ENCODE results near the gene SYNE3.

Gene SYNE3

DNA sequence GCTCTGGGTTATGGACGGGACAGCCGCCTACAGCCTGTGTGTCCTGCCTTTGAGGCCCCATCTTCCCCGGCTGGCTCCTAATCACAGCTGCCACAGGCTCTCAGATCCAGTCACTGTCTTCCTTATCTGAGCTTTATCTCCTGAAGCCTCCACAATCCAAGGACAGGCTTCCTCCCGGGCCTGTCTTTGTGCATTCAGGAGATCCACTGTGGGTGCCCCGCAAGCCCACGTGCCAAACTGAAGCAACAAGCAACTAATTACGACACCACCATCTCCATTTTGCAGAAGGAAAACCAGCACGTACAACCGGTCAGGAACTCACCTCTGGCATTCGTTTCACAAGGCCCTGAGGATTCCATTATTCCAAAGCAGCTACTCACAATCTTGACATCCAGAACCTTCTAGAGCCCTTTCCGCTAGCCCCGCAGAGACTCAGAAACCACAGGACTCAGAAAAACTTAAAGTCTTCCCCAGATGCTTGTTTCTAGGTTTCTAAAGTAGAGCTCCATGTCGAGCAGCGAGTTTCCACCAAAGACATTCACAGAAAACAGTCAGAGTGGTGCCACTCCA lies 14.0 kb downstream of the SYNE3 start:
- Histone ChIP-seq H3K27ac (ENCODE audit: low read depth, low read length) (no peak overlapping the region), H3K9me3 (ENCODE audit: control insufficient read depth, insufficient read depth, low read depth, low read length) (no peaks in the 10 kb centered on the region), H3K9ac (ENCODE audit: low read length) (no peak overlapping the region), H3K4me3 (ENCODE audit: low read depth, low read length) (no peak overlapping the region), H3K4me1 (ENCODE audit: control insufficient read depth, insufficient read depth, low read length) (peaks cover 15% of the 10 kb centered on the region; the same call in 1 of the 2 replicates), H3K27me3 (ENCODE audit: control insufficient read depth, insufficient read depth, low read length) (no peaks in the 10 kb centered on the region), H3K36me3 (ENCODE audit: control insufficient read depth, insufficient read depth, low read length) (no peaks in the 10 kb centered on the region)

DNA sequence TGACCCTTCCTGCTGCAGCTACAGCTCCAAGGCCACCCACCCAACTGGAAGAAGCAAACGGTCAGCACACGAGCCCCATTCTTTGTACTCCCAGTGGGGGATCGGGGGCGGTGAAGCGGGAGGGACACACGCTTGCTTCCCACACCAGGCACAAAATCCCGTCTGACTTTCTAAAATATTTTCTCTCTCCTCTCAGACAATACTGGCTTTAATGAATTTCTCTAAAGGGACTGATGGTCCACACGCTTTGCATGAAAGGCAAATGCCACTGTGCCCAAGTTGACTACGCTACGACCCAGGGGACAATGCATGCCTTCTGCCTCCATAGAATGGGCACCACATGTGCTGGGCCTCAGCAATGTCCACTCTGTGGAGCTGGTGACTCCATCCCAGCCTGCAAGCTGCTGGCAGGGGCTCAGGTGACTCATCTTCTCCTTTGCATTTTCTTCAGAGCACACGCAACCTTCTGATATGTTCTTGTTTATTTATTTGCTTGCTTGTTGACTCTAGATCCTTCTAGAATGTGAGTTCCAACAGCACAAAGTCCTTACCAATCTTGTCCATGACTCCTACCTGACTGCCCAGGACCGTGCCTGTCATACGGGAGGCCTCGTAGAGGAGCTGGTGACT lies 15.6 kb downstream of the SYNE3 start:
- Histone ChIP-seq H3K27ac (ENCODE audit: low read depth, low read length) (no peak overlapping the region), H3K36me3 (ENCODE audit: control insufficient read depth, insufficient read depth, low read length) (no peaks in the 10 kb centered on the region), H3K4me3 (ENCODE audit: low read depth, low read length) (no peak overlapping the region), H3K9me3 (ENCODE audit: control insufficient read depth, insufficient read depth, low read depth, low read length) (no peaks in the 10 kb centered on the region), H3K4me1 (ENCODE audit: control insufficient read depth, insufficient read depth, low read length) (peaks cover 18% of the 10 kb centered on the region; the same call in 1 of the 2 replicates), H3K9ac (ENCODE audit: low read length) (no peak overlapping the region), H3K27me3 (ENCODE audit: control insufficient read depth, insufficient read depth, low read length) (no peaks in the 10 kb centered on the region)

DNA sequence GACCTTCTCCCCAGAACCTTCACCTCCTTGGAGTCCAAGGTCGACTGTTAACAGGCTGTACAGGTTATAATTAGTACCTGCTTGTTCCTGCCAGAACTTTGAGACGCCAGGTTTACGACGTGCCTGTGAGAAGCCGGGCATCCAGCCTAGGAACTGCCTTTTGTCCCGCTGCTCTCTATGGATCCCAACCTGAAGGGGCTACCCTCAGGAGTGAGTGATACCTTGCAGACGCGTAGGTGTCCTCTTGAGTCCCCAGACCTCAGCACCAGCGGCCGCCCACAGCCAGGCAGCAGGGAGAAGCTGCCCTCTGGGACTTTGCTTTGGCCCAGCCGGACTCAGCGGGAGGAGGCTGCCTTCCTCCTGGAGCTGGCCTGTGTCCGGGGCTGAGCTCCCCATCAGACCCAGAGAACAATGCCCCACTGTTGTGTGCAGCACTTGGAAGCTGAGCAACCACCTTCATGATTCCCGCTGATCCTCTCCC lies 16.2 kb downstream of the SYNE3 start:
- H3K4me1 ChIP-seq (ENCODE audit: control insufficient read depth, insufficient read depth, low read length) = peaks cover 18% of the 10 kb centered on the region; the same call in 1 of the 2 replicates
- H3K4me3 ChIP-seq (ENCODE audit: low read depth, low read length) = no peak overlapping the region
- no peaks in the 10 kb centered on the region for H3K27me3 ChIP-seq (ENCODE audit: control insufficient read depth, insufficient read depth, low read length)
- no peaks in the 10 kb centered on the region for H3K9me3 ChIP-seq (ENCODE audit: control insufficient read depth, insufficient read depth, low read depth, low read length)
- no peak overlapping the region for H3K9ac ChIP-seq (ENCODE audit: low read length)
- H3K27ac ChIP-seq (ENCODE audit: low read depth, low read length) = no peak overlapping the region
- H3K36me3 ChIP-seq (ENCODE audit: control insufficient read depth, insufficient read depth, low read length) = no peaks in the 10 kb centered on the region

DNA sequence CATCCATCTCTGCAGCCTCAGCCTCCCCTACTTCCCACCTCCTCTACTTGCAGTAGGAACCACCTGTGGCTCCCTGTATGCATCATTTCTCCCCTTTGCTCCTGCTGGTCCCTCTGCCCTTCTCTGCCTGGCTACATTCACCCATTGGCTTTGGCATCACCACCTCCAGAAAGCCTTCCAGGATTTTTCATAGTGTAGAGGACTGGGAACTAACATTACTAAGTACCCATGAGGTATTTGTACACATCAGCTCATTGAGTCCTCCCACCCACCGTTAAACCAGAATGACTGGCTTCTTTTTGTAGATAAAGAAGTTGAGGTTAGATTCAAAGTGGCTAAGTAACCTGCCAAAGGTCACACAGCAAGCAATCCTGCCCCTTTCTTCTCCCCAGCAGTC lies 17.1 kb downstream of the SYNE3 start:
- H3K27me3 ChIP-seq (ENCODE audit: control insufficient read depth, insufficient read depth, low read length) = no peaks in the 10 kb centered on the region
- no peaks in the 10 kb centered on the region for H3K36me3 ChIP-seq (ENCODE audit: control insufficient read depth, insufficient read depth, low read length)
- H3K27ac ChIP-seq (ENCODE audit: low read depth, low read length) = no peak overlapping the region
- H3K4me3 ChIP-seq (ENCODE audit: low read depth, low read length) = no peak overlapping the region
- H3K4me1 ChIP-seq (ENCODE audit: control insufficient read depth, insufficient read depth, low read length) = peaks cover 18% of the 10 kb centered on the region; the same call in 1 of the 2 replicates
- no peaks in the 10 kb centered on the region for H3K9me3 ChIP-seq (ENCODE audit: control insufficient read depth, insufficient read depth, low read depth, low read length)
- no peak overlapping the region for H3K9ac ChIP-seq (ENCODE audit: low read length)

- no peaks in the 10 kb centered on the region for H3K9me3 ChIP-seq (ENCODE audit: control insufficient read depth, insufficient read depth, low read depth, low read length)
- no peak overlapping the region for H3K4me3 ChIP-seq (ENCODE audit: low read depth, low read length)
- no peak overlapping the region for H3K9ac ChIP-seq (ENCODE audit: low read length)
- no peak overlapping the region for H3K27ac ChIP-seq (ENCODE audit: low read depth, low read length)
- H3K4me1 ChIP-seq (ENCODE audit: control insufficient read depth, insufficient read depth, low read length) = peaks cover 18% of the 10 kb centered on the region; the same call in 1 of the 2 replicates
- no peaks in the 10 kb centered on the region for H3K27me3 ChIP-seq (ENCODE audit: control insufficient read depth, insufficient read depth, low read length)
- H3K36me3 ChIP-seq (ENCODE audit: control insufficient read depth, insufficient read depth, low read length) = no peaks in the 10 kb centered on the region
Measured at GRCh38 chr14:95498622-95499353, 17.7 kb downstream of the SYNE3 start.

- Histone ChIP-seq H3K27me3 (ENCODE audit: control insufficient read depth, insufficient read depth, low read length) (no peaks in the 10 kb centered on the region), H3K9me3 (ENCODE audit: control insufficient read depth, insufficient read depth, low read depth, low read length) (no peaks in the 10 kb centered on the region), H3K27ac (ENCODE audit: low read depth, low read length) (no peak overlapping the region), H3K36me3 (ENCODE audit: control insufficient read depth, insufficient read depth, low read length) (no peaks in the 10 kb centered on the region), H3K9ac (ENCODE audit: low read length) (no peak overlapping the region), H3K4me3 (ENCODE audit: low read depth, low read length) (no peak overlapping the region), H3K4me1 (ENCODE audit: control insufficient read depth, insufficient read depth, low read length) (peaks cover 18% of the 10 kb centered on the region; the same call in 1 of the 2 replicates)
Measured at GRCh38 chr14:95497561-95498011, 18.9 kb downstream of the SYNE3 start.

DNA sequence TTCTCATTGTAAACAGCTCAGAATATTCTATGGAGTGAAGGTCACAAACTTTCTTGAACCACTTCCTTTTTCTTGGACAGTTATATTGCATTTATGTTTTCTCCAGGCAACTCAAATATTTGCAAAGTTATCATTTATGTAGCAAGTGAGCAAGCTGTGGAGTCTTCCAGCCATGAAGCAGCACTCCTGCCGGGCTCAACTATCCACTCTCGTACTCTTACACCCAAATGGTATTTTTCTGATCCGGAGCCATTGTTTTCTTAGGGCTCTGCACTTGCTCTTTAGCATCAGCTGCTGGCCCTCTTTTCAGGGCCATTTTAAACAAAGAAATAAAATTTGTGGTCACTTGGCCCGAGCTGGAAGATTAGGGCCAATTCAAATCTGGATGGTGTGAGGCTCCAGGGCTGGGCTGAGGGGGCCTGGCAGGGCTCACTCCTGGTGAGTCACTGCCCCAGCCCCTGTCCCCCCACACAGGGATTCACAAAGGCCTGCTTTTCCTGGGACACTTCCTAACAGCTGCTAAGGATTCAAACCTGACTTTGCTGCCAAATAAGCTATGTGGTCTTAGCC lies 19.7 kb downstream of the SYNE3 start:
- H3K4me1 ChIP-seq (ENCODE audit: control insufficient read depth, insufficient read depth, low read length) = peaks cover 18% of the 10 kb centered on the region; the same call in 1 of the 2 replicates
- H3K27ac ChIP-seq (ENCODE audit: low read depth, low read length) = peak overlapping the region; percentile 77; the same call in 1 of the 2 replicates
- H3K36me3 ChIP-seq (ENCODE audit: control insufficient read depth, insufficient read depth, low read length) = no peaks in the 10 kb centered on the region
- peaks cover 2% of the 10 kb centered on the region; the same call in 1 of the 2 replicates for H3K9me3 ChIP-seq (ENCODE audit: control insufficient read depth, insufficient read depth, low read depth, low read length)
- H3K9ac ChIP-seq (ENCODE audit: low read length) = peak overlapping the region; percentile 19
- H3K4me3 ChIP-seq (ENCODE audit: low read depth, low read length) = no peak overlapping the region; the same call in 1 of the 2 replicates
- no peaks in the 10 kb centered on the region for H3K27me3 ChIP-seq (ENCODE audit: control insufficient read depth, insufficient read depth, low read length)

DNA sequence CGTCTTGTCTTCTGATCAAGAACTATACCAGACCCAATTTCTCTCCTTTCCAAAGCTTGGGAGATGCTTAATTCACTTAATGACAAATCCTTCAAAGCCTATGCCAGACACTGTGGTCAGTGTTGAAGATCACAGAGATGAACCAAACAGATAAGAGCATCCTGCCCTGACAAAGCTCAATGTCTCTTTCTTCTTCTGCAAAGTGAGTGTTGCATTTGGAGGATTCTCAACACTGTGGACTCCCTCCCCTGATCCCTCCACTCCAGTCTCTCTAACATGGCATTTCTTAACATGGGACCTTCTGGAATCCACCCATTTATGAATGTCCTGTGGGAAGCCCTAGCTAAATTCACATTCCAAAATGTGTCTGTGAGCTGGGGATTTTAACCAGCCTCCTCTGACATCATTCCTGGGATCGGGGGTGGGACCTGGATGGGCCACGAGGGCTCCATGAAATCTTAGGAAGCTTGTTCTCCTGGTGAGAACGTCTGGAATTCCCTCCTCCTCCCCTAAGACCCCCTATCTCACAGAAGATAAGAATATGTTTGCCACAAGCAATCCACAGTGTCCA lies 20.3 kb downstream of the SYNE3 start:
- H3K4me1 ChIP-seq (ENCODE audit: control insufficient read depth, insufficient read depth, low read length) = peaks cover 14% of the 10 kb centered on the region; the same call in 1 of the 2 replicates
- H3K36me3 ChIP-seq (ENCODE audit: control insufficient read depth, insufficient read depth, low read length) = no peaks in the 10 kb centered on the region
- peak overlapping the region; percentile 19 for H3K9ac ChIP-seq (ENCODE audit: low read length)
- H3K27me3 ChIP-seq (ENCODE audit: control insufficient read depth, insufficient read depth, low read length) = no peaks in the 10 kb centered on the region
- peak overlapping the region; percentile 77; the same call in 1 of the 2 replicates for H3K27ac ChIP-seq (ENCODE audit: low read depth, low read length)
- H3K4me3 ChIP-seq (ENCODE audit: low read depth, low read length) = no peak overlapping the region; the same call in 1 of the 2 replicates
- peaks cover 2% of the 10 kb centered on the region; the same call in 1 of the 2 replicates for H3K9me3 ChIP-seq (ENCODE audit: control insufficient read depth, insufficient read depth, low read depth, low read length)

GRCh38 chr14:95495538-95496025 lies 20.9 kb downstream of the SYNE3 start:
- no peak overlapping the region for H3K4me3 ChIP-seq (ENCODE audit: low read depth, low read length)
- H3K9ac ChIP-seq (ENCODE audit: low read length) = no peak overlapping the region
- peaks cover 2% of the 10 kb centered on the region; the same call in 1 of the 2 replicates for H3K9me3 ChIP-seq (ENCODE audit: control insufficient read depth, insufficient read depth, low read depth, low read length)
- no peaks in the 10 kb centered on the region for H3K36me3 ChIP-seq (ENCODE audit: control insufficient read depth, insufficient read depth, low read length)
- no peaks in the 10 kb centered on the region for H3K27me3 ChIP-seq (ENCODE audit: control insufficient read depth, insufficient read depth, low read length)
- no peak overlapping the region; the same call in 1 of the 2 replicates for H3K27ac ChIP-seq (ENCODE audit: low read depth, low read length)
- peaks cover 8% of the 10 kb centered on the region; the same call in 1 of the 2 replicates for H3K4me1 ChIP-seq (ENCODE audit: control insufficient read depth, insufficient read depth, low read length)

GRCh38 chr14:95495076-95495475 lies 21.4 kb downstream of the SYNE3 start:
- no peak overlapping the region for H3K27ac ChIP-seq (ENCODE audit: low read depth, low read length)
- H3K9ac ChIP-seq (ENCODE audit: low read length) = no peak overlapping the region
- H3K9me3 ChIP-seq (ENCODE audit: control insufficient read depth, insufficient read depth, low read depth, low read length) = peaks cover 2% of the 10 kb centered on the region; the same call in 1 of the 2 replicates
- H3K36me3 ChIP-seq (ENCODE audit: control insufficient read depth, insufficient read depth, low read length) = no peaks in the 10 kb centered on the region
- H3K4me1 ChIP-seq (ENCODE audit: control insufficient read depth, insufficient read depth, low read length) = peaks cover 4% of the 10 kb centered on the region; the same call in 1 of the 2 replicates
- H3K4me3 ChIP-seq (ENCODE audit: low read depth, low read length) = no peak overlapping the region
- no peaks in the 10 kb centered on the region for H3K27me3 ChIP-seq (ENCODE audit: control insufficient read depth, insufficient read depth, low read length)

Measured in HUES6 (cell line).